GM12864 (cell line): Measurements from ENCODE around the gene PTPN7.
"Not testable (repeated sequence)": the region's sequence is repeated elsewhere in the genome, so short reads cannot be mapped to it uniquely, and the experiment has no call there.

Experiments used
- DNase-seq: peaks from one replicate; pipeline ENCODE4 v3.0.0-alpha.2; 2011; ENCODE audit warnings: low read depth
- H3K4me3 ChIP-seq: 2 replicates; pipeline ENCODE4 v1.5.1; 2011; ENCODE audit warnings: mild to moderate bottlenecking, low read depth, low read length, control low read depth
- TF ChIP-seq, protein P1 (sequence below): IDR thresholded peaks from 2 replicates; pipeline ENCODE4 v1.5.1; 2011; ENCODE audit warnings: low read depth, mild to moderate bottlenecking, moderate library complexity, low read length, control low read depth, inconsistent platforms; ENCODE audit errors: missing control alignments

The PTPN7 gene

DNA sequence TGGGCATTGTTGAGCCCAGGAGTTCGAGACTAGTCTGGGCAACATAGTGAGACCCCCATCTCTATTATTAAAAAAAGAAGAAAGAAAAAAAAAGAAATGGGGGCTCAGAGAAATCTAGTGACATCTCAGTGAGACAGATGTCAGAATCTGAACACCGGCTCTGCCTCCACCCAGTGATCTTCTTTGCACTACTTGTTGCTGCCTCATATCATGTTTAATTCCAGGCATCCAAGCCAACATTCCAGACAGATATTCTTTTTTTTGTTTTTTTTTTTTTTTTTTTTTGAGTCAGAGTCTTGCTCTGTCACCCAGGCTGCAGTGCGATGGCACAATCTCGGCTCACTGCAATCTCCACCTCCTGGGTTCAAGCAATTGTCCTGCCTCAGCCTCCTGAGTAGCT, 10.8 kb downstream of the PTPN7 start:
- TF ChIP-seq, protein P1, sequence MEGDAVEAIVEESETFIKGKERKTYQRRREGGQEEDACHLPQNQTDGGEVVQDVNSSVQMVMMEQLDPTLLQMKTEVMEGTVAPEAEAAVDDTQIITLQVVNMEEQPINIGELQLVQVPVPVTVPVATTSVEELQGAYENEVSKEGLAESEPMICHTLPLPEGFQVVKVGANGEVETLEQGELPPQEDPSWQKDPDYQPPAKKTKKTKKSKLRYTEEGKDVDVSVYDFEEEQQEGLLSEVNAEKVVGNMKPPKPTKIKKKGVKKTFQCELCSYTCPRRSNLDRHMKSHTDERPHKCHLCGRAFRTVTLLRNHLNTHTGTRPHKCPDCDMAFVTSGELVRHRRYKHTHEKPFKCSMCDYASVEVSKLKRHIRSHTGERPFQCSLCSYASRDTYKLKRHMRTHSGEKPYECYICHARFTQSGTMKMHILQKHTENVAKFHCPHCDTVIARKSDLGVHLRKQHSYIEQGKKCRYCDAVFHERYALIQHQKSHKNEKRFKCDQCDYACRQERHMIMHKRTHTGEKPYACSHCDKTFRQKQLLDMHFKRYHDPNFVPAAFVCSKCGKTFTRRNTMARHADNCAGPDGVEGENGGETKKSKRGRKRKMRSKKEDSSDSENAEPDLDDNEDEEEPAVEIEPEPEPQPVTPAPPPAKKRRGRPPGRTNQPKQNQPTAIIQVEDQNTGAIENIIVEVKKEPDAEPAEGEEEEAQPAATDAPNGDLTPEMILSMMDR = no peak
- H3K4me3 ChIP-seq = no peak overlapping the region
- DNase-seq = no peak

- no peak overlapping the region for H3K4me3 ChIP-seq
- no peak for DNase-seq
- TF ChIP-seq, protein P1 = no peak
Observed at GRCh38 chr1:202148391-202148790, 12.0 kb downstream of the PTPN7 start.

GRCh38 chr1:202146993-202147392, 13.4 kb downstream of the PTPN7 start:
- no peak overlapping the region for H3K4me3 ChIP-seq
- no peak for DNase-seq
- TF ChIP-seq, protein P1 = no peak

- TF ChIP-seq, protein P1 = no peak
- DNase-seq = no peak
- no peak overlapping the region for H3K4me3 ChIP-seq
Observed at GRCh38 chr1:202146279-202146678, 14.1 kb downstream of the PTPN7 start.

- H3K4me3 ChIP-seq, DNase-seq: not testable (repeated sequence)
Observed at GRCh38 chr1:202145744-202146140, 14.7 kb downstream of the PTPN7 start.

DNA sequence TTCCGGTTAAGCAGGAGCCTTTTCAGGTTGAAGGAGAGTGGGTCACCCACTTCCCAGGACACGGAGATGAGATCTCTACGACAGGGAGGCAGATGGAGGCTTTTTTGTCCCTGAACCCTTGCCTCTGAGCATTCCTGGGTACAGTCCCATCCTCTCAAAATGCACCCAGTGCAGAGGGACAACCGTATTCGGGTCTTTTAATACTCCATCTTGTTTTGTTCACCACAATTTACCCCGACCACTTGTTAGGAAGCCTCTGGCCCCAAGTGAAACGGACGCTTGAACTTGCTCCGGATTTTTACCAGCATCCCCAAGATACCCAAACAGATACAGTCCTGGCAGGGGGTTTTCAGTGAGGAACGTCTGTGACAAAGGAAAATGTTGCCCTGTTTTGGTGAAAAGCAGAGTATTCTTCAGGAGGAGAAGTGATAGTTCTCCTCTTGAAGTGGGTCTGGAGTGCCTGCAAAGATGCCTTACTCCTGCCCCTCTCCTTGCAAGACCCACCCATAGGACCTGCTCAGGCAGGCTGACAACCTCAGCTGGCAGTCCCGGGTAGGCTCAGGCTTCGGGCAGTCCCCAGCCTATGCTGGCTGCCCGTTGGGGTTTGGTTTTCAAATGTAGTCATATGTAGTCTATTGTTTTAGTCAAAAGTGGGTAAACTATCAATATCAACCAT, 15.2 kb downstream of the PTPN7 start:
- peak overlapping the region; percentile 95 for H3K4me3 ChIP-seq
- DNase-seq = no peak
- TF ChIP-seq, protein P1 = no peak

DNA sequence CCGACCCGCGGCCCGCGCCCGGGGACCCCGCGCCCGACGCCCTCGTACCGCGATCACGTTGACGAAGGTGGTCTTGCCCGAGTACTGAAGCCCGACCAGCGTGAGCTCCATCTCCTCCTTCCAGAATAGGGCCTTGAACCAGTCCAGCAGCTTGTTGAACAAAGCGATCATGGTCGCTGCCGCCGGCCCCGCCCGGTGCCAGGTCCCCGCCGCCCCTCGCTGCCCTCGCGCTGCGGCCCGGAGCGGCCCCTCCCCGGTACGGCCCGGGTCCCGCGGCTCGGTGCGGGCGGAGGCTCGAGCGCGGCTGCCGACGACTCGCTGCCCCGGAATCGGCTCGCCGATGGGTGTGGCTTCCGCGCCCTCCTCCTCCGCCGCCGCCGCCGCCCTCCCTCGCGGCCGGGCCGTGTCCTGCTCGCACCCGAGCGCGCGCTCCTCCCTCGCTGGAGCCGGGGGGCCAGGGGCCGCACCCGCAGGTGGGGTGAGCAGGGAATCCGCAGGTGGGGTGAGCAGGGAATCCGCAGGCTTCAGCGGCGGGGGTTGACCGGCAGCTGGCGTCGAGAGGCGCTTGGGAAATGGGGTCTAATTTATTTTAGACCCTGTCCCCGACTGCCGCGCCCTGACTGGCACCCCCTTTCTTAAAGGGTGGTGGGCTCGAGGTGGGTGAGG, 15.9 kb downstream of the PTPN7 start, which contains the start of gene ARL8A:
ARL8A (minus strand) TSS at position 336 of the 666 bp plus-strand sequence; CDS start at position 171, 165 bp downstream.
- TF ChIP-seq, protein P1 = no peak
- DNase-seq = no peak
- peak within 1 kb of the TSS; percentile 95 for H3K4me3 ChIP-seq
